Gastroesophageal sphincter (tissue), 4 donors: ENCODE measurements around the gene HS2ST1. TPM values are rescaled to one million over a fixed set of nuclear protein-coding genes. Genes with fewer than 3 reads are reported as not detected.

Source experiments
- ATAC-seq: fragments of 150-250 bp; one replicate; pipeline ENCODE4 v1.9.1; 2016; ENCODE audit warnings: mild to moderate bottlenecking, moderate library complexity
- H3K27ac ChIP-seq, 4 donors: fragments of 200-600 bp; sonication (generic) in 3 of 4; 1 replicate in 3 of 4; 2 replicates in 1 of 4; pipeline ENCODE4 v1.5.1; 2016 to 2019
- H3K27me3 ChIP-seq: fragments of 200-600 bp; sonication (generic); one replicate; pipeline ENCODE4 v1.5.1; 2019
- H3K36me3 ChIP-seq, 2 donors: fragments of 200-600 bp; sonication (generic); one replicate each; pipeline ENCODE4 v1.5.1; 2019; ENCODE audit warnings: control low read depth in 1 of 2
- H3K4me1 ChIP-seq, 3 donors: fragments of 200-600 bp; sonication (generic); 1 replicate in 2 of 3; 2 replicates in 1 of 3; pipeline ENCODE4 v1.5.1; 2016 to 2019; ENCODE audit warnings: control low read depth in 2 of 3
- H3K4me3 ChIP-seq, 2 donors: fragments of 200-600 bp; sonication (generic); one replicate each; pipeline ENCODE4 v1.5.1; 2019; ENCODE audit warnings: mild to moderate bottlenecking in 1 of 2, moderate library complexity in 1 of 2
- H3K9me3 ChIP-seq, 3 donors: fragments of 200-600 bp; sonication (generic); one replicate each; pipeline ENCODE4 v1.5.1; 2017 to 2019; ENCODE audit warnings: control low read depth in 2 of 3
- EP300 ChIP-seq: sonication (generic); formaldehyde crosslinking; IDR thresholded peaks from one replicate; pipeline ENCODE4 v1.6.1; 2017; ENCODE audit warnings: antibody characterized with exemption, mild to moderate bottlenecking
- POLR2A ChIP-seq, 2 donors: fragments of 450-650 bp; IDR thresholded peaks; one replicate each; pipeline ENCODE4 v1.6.1; 2017; ENCODE audit warnings: antibody characterized with exemption in 2 of 2, mild to moderate bottlenecking in 2 of 2, moderate library complexity in 1 of 2
- POLR2AphosphoS5 ChIP-seq: sonication (generic); formaldehyde crosslinking; IDR thresholded peaks from one replicate; pipeline ENCODE4 v1.6.1; 2017; ENCODE audit warnings: antibody characterized with exemption
- WGBS, 2 donors: methylation state at CpG; one replicate each; pipeline ENCODE4 v1.1.5; 2018; ENCODE audit warnings: low coverage in 1 of 2; 5-methylcytosine and 5-hydroxymethylcytosine counted together
- total RNA-seq, 4 donors: library from RNA; depleted of rRNA; stranded (reverse); fragments of >200 nt; gene quantifications; one replicate each; pipeline ENCODE4 v1.1.0, GENCODE V29; 2016
- TF ChIP-seq, protein P1 (sequence below), 4 experiments: fragments of 200-600 bp in 2 of 4; fragments of 450-650 bp in 2 of 4; sonication (generic) in 1 of 4; IDR thresholded peaks; one replicate each; pipeline ENCODE4 v1.5.1; 2017 to 2019; ENCODE audit warnings: antibody characterized with exemption in 4 of 4, mild to moderate bottlenecking in 2 of 4, moderate library complexity in 2 of 4

Gene HS2ST1
- total RNA-seq, 4 donors from 2014 or later: 10.3 to 17.0 (median 11.7) TPM

DNA sequence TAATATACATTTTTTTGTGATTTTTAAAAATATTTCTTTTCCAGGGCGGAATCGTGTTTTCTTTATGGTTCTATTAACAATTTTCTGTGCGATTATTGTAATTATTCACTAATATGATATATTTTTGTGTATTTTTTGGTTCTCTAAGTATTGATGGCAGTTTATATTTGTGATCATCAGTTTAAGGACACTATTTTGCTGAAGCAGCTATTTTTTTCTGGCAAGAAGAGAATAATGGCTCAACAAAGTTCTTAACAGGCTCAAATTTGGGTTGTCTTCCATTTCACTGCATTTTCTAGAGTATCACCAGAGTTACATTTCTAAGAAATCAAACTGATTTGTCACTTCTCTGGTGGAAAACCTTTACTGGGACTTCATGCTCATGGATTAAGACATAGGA lies 178.4 kb downstream of the HS2ST1 start:
- Histone ChIP-seq H3K9me3 (no peaks in the 10 kb centered on the region), H3K4me1 (no peaks in the 10 kb centered on the region), H3K4me3 (no peak overlapping the region), H3K36me3 (no peaks in the 10 kb centered on the region), H3K27ac (no peak overlapping the region), H3K27me3 (no peaks in the 10 kb centered on the region)
- WGBS, 2 donors: 95 to 100% methylated on average over 3 of the region's 3 CpGs
- TF ChIP-seq, protein P1, sequence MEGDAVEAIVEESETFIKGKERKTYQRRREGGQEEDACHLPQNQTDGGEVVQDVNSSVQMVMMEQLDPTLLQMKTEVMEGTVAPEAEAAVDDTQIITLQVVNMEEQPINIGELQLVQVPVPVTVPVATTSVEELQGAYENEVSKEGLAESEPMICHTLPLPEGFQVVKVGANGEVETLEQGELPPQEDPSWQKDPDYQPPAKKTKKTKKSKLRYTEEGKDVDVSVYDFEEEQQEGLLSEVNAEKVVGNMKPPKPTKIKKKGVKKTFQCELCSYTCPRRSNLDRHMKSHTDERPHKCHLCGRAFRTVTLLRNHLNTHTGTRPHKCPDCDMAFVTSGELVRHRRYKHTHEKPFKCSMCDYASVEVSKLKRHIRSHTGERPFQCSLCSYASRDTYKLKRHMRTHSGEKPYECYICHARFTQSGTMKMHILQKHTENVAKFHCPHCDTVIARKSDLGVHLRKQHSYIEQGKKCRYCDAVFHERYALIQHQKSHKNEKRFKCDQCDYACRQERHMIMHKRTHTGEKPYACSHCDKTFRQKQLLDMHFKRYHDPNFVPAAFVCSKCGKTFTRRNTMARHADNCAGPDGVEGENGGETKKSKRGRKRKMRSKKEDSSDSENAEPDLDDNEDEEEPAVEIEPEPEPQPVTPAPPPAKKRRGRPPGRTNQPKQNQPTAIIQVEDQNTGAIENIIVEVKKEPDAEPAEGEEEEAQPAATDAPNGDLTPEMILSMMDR (IDR thresholded peaks at IDR 0.05): no peak
- TF ChIP-seq POLR2A (IDR thresholded peaks at IDR 0.05) (no peak), POLR2AphosphoS5 (no peak), EP300 (no peak)
- no peak for ATAC-seq

GRCh38 chr1:87093286-87093685 lies 178.9 kb downstream of the HS2ST1 start:
- Histone ChIP-seq H3K27me3 (no peaks in the 10 kb centered on the region), H3K4me3 (no peak overlapping the region), H3K4me1 (no peaks in the 10 kb centered on the region), H3K9me3 (no peaks in the 10 kb centered on the region), H3K27ac (no peak overlapping the region), H3K36me3 (no peaks in the 10 kb centered on the region)
- WGBS, 2 donors: 84 to 94% methylated on average over 4 of the region's 4 CpGs
- no peak for ATAC-seq
- TF ChIP-seq POLR2AphosphoS5: no peak
- no peak for TF ChIP-seq EP300
- no peak for TF ChIP-seq POLR2A (IDR thresholded peaks at IDR 0.05)
- TF ChIP-seq, protein P1 (IDR thresholded peaks at IDR 0.05): no peak

GRCh38 chr1:87094238-87094637 lies 179.8 kb downstream of the HS2ST1 start:
- H3K27ac ChIP-seq: no peak overlapping the region
- H3K27me3 ChIP-seq: no peaks in the 10 kb centered on the region
- no peak overlapping the region for H3K4me3 ChIP-seq
- WGBS, 2 donors: 90 to 96% methylated on average over 2 of the region's 2 CpGs
- H3K4me1 ChIP-seq: no peaks in the 10 kb centered on the region
- TF ChIP-seq POLR2AphosphoS5 (no peak), POLR2A (IDR thresholded peaks at IDR 0.05) (no peak), EP300 (no peak)
- TF ChIP-seq, protein P1 (IDR thresholded peaks at IDR 0.05): no peak
- H3K9me3 ChIP-seq: no peaks in the 10 kb centered on the region
- H3K36me3 ChIP-seq: peaks cover 0 to 3% of the 10 kb centered on the region in 2 donors
- no peak for ATAC-seq

DNA sequence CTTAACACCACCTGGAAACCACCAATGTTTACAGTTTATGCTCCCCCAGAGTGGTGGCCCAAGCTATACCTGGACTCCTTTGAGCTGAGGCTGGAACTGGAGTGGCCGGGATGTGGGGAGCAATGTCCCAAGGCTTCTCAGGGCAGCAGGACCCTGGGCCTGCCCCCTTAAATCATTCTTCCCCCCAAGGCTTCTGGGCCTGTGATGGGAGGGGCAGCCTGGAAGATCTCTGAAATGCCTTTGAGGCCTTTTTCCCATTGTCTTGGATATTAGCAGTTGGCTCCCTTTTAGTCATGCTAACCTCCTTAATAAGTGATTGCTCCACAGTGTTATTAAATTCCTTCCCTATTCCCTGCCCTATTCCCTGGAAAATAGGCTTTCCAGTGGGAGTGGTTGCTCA lies 185.8 kb downstream of the HS2ST1 start:
- H3K4me1 ChIP-seq: no peaks in the 10 kb centered on the region
- no peak for ATAC-seq
- H3K9me3 ChIP-seq: peaks cover 0 to 12% (median 0%) of the 10 kb centered on the region in 3 donors
- no peak overlapping the region for H3K4me3 ChIP-seq
- 100% methylated on average over 1 of the region's 1 CpG; no CpG with 5 or more reads in 1 of the 2 donors for WGBS, 2 donors
- no peak overlapping the region for H3K27ac ChIP-seq
- peaks cover 0 to 6% of the 10 kb centered on the region in 2 donors for H3K36me3 ChIP-seq
- TF ChIP-seq POLR2AphosphoS5 (no peak), EP300 (no peak), POLR2A (IDR thresholded peaks at IDR 0.05) (no peak)
- TF ChIP-seq, protein P1 (IDR thresholded peaks at IDR 0.05): no peak
- H3K27me3 ChIP-seq: no peaks in the 10 kb centered on the region

- no peak overlapping the region for H3K4me3 ChIP-seq
- no peak overlapping the region for H3K27ac ChIP-seq
- TF ChIP-seq POLR2AphosphoS5 (no peak), POLR2A (IDR thresholded peaks at IDR 0.05) (no peak), EP300 (no peak)
- TF ChIP-seq, protein P1 (IDR thresholded peaks at IDR 0.05): no peak
- H3K27me3 ChIP-seq: no peaks in the 10 kb centered on the region
- no peak for ATAC-seq
- H3K4me1 ChIP-seq: no peaks in the 10 kb centered on the region
- H3K9me3 ChIP-seq: peaks cover 0 to 12% (median 0%) of the 10 kb centered on the region in 3 donors
- H3K36me3 ChIP-seq: peaks cover 0 to 6% of the 10 kb centered on the region in 2 donors
These were observed 188.6 kb downstream of the HS2ST1 start for GRCh38 chr1:87103074-87103473.
